ENCODE data around the gene GRIN2A. TPM values are rescaled to one million over a fixed set of nuclear protein-coding genes. Genes with fewer than 3 reads are reported as not detected.

GRIN2A gene
- total and polyA plus RNA-seq, 2 experiments from 2014 or later: not detected

DNA sequence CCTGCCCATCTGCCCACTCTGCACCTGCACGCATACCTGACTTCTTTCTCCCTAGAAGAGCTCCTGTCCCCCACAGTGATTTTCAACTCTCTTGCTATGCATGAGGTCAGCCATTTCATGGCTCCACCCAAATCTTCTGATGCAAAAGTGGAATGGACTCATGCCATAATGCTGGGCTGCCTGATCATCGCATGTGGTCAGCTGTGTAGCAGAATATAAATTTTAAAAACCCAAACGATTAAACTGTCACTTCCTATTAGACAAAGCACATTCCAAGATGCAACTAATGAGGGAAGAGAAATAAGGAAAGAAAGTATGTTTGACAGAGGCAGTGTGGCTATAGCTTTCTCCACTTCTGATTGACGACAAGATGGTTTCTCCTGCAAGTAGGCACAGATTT is 26.1 kb downstream of the GRIN2A start:
- H4K20me1 ChIP-seq (ENCODE audit: insufficient read depth): no peaks in the 10 kb centered on the region
- H3K36me3 ChIP-seq (ENCODE audit: low read depth): no peaks in the 10 kb centered on the region
- no peaks in the 10 kb centered on the region for H3K79me2 ChIP-seq (ENCODE audit: insufficient read depth)
- H3K27me3 ChIP-seq (replicated peaks; ENCODE audit: insufficient read depth): no peaks in the 10 kb centered on the region
- no peak overlapping the region for H3K4me3 ChIP-seq
- no peaks in the 10 kb centered on the region for H3K9me2 ChIP-seq (ENCODE audit: insufficient read depth)
- H3K9me3 ChIP-seq (ENCODE audit: low read depth): no peaks in the 10 kb centered on the region
- H2AFZ ChIP-seq: no peak overlapping the region
- H3K9ac ChIP-seq: no peak overlapping the region
- H3K27ac ChIP-seq: no peak overlapping the region
- H3F3A ChIP-seq (ENCODE audit: insufficient read depth): no peaks in the 10 kb centered on the region
- no peak for TF ChIP-seq EZH2 (IDR thresholded peaks at IDR 0.05; ENCODE audit: insufficient read depth, poor library complexity, severe bottlenecking)
- TF ChIP-seq EZH2phosphoT487 (IDR thresholded peaks at IDR 0.05; ENCODE audit: insufficient read depth, low read depth): no peak
- no peaks in the 10 kb centered on the region for H3K4me1 ChIP-seq (ENCODE audit: insufficient read depth)
- WGBS, 2 experiments (ENCODE audit: low coverage in 1 of 2, low lambda C conversion rate in 2 of 2, missing lambda C conversion rate in 2 of 2): 24 to 30% methylated on average over 4 of the region's 4 CpGs
- no peak overlapping the region for H3K4me2 ChIP-seq (ENCODE audit: unreplicated experiment)
- in situ Hi-C loops (cut with MboI): no loop called here
- DNase-seq: no peak

- H3K9me3 ChIP-seq (ENCODE audit: low read depth): no peaks in the 10 kb centered on the region
- H3K9me2 ChIP-seq (ENCODE audit: insufficient read depth): no peaks in the 10 kb centered on the region
- H3K4me1 ChIP-seq (ENCODE audit: insufficient read depth): no peaks in the 10 kb centered on the region
- H3K27ac ChIP-seq: no peak overlapping the region
- H3K36me3 ChIP-seq (ENCODE audit: low read depth): no peaks in the 10 kb centered on the region
- H3K79me2 ChIP-seq (ENCODE audit: insufficient read depth): no peaks in the 10 kb centered on the region
- in situ Hi-C loops (cut with MboI): no loop called here
- H3K9ac ChIP-seq: no peak overlapping the region
- no peak for TF ChIP-seq EZH2phosphoT487 (IDR thresholded peaks at IDR 0.05; ENCODE audit: insufficient read depth, low read depth)
- H3K4me3 ChIP-seq: no peak overlapping the region
- DNase-seq: no peak
- H3K4me2 ChIP-seq (ENCODE audit: unreplicated experiment): no peak overlapping the region
- no peaks in the 10 kb centered on the region for H3K27me3 ChIP-seq (replicated peaks; ENCODE audit: insufficient read depth)
- H2AFZ ChIP-seq: no peak overlapping the region
- H4K20me1 ChIP-seq (ENCODE audit: insufficient read depth): no peaks in the 10 kb centered on the region
- WGBS, 2 experiments (ENCODE audit: low coverage in 1 of 2, low lambda C conversion rate in 2 of 2, missing lambda C conversion rate in 2 of 2): 32 to 45% methylated on average over 2 of the region's 2 CpGs
- no peaks in the 10 kb centered on the region for H3F3A ChIP-seq (ENCODE audit: insufficient read depth)
Observed at GRCh38 chr16:10154389-10154788, 27.8 kb downstream of the GRIN2A start.

DNA sequence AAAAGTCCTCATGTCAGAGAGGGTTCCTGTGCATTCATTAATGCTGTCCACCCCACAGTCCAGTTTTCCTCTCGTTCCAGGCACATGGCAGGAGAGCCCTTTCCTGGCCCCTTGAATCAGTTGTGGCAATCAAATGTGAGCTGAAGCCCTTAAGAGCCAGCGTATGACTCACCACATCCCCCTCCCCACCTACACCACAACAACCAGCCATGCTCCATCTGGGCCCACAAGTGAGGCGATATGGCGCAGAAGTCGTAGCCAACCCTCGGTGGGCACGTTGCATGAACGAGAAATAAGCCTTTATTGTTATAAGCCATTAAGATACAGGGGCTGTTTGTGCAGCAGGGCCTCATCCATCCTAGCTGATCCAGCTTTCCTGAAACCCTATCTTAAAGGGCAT is 28.2 kb downstream of the GRIN2A start:
- Histone ChIP-seq H3K4me3 (no peak overlapping the region), H3K4me2 (ENCODE audit: unreplicated experiment) (no peak overlapping the region), H3K27me3 (replicated peaks; ENCODE audit: insufficient read depth) (no peaks in the 10 kb centered on the region), H4K20me1 (ENCODE audit: insufficient read depth) (no peaks in the 10 kb centered on the region), H3K27ac (no peak overlapping the region), H2AFZ (no peak overlapping the region), H3F3A (ENCODE audit: insufficient read depth) (no peaks in the 10 kb centered on the region), H3K9ac (no peak overlapping the region), H3K79me2 (ENCODE audit: insufficient read depth) (no peaks in the 10 kb centered on the region), H3K36me3 (ENCODE audit: low read depth) (no peaks in the 10 kb centered on the region), H3K9me3 (ENCODE audit: low read depth) (no peaks in the 10 kb centered on the region), H3K4me1 (ENCODE audit: insufficient read depth) (no peaks in the 10 kb centered on the region), H3K9me2 (ENCODE audit: insufficient read depth) (no peaks in the 10 kb centered on the region)
- WGBS, 2 experiments (ENCODE audit: low coverage in 1 of 2, low lambda C conversion rate in 2 of 2, missing lambda C conversion rate in 2 of 2): 46 to 50% methylated on average over 8 of the region's 8 CpGs
- in situ Hi-C loops (cut with MboI): no loop called here
- TF ChIP-seq EZH2 (IDR thresholded peaks at IDR 0.05; ENCODE audit: insufficient read depth, poor library complexity, severe bottlenecking): no peak
- TF ChIP-seq EZH2phosphoT487 (IDR thresholded peaks at IDR 0.05; ENCODE audit: insufficient read depth, low read depth): no peak
- DNase-seq: no peak

- H3K36me3 ChIP-seq (ENCODE audit: low read depth): no peaks in the 10 kb centered on the region
- H2AFZ ChIP-seq: no peak overlapping the region
- no peaks in the 10 kb centered on the region for H3K9me2 ChIP-seq (ENCODE audit: insufficient read depth)
- in situ Hi-C loops (cut with MboI): no loop called here
- H3K79me2 ChIP-seq (ENCODE audit: insufficient read depth): no peaks in the 10 kb centered on the region
- H3K4me3 ChIP-seq: no peak overlapping the region
- no peaks in the 10 kb centered on the region for H3K4me1 ChIP-seq (ENCODE audit: insufficient read depth)
- H3K4me2 ChIP-seq (ENCODE audit: unreplicated experiment): no peak overlapping the region
- H4K20me1 ChIP-seq (ENCODE audit: insufficient read depth): no peaks in the 10 kb centered on the region
- TF ChIP-seq EZH2 (IDR thresholded peaks at IDR 0.05; ENCODE audit: insufficient read depth, poor library complexity, severe bottlenecking) (no peak), EZH2phosphoT487 (IDR thresholded peaks at IDR 0.05; ENCODE audit: insufficient read depth, low read depth) (no peak)
- H3K9me3 ChIP-seq (ENCODE audit: low read depth): no peaks in the 10 kb centered on the region
- H3K27me3 ChIP-seq (replicated peaks; ENCODE audit: insufficient read depth): no peaks in the 10 kb centered on the region
- H3K27ac ChIP-seq: no peak overlapping the region
- H3F3A ChIP-seq (ENCODE audit: insufficient read depth): no peaks in the 10 kb centered on the region
- no peak overlapping the region for H3K9ac ChIP-seq
- 15 to 17% methylated on average over 6 of the region's 6 CpGs for WGBS, 2 experiments (ENCODE audit: low coverage in 1 of 2, low lambda C conversion rate in 2 of 2, missing lambda C conversion rate in 2 of 2)
- DNase-seq: no peak
Observed at GRCh38 chr16:10151718-10152117, 30.5 kb downstream of the GRIN2A start.

- TF ChIP-seq EZH2phosphoT487 (IDR thresholded peaks at IDR 0.05; ENCODE audit: insufficient read depth, low read depth) (no peak), EZH2 (IDR thresholded peaks at IDR 0.05; ENCODE audit: insufficient read depth, poor library complexity, severe bottlenecking) (no peak)
- Histone ChIP-seq H3K4me2 (ENCODE audit: unreplicated experiment) (no peak overlapping the region), H3K79me2 (ENCODE audit: insufficient read depth) (no peaks in the 10 kb centered on the region), H3F3A (ENCODE audit: insufficient read depth) (no peaks in the 10 kb centered on the region), H3K9me2 (ENCODE audit: insufficient read depth) (no peaks in the 10 kb centered on the region), H4K20me1 (ENCODE audit: insufficient read depth) (no peaks in the 10 kb centered on the region), H2AFZ (no peak overlapping the region), H3K9ac (no peak overlapping the region), H3K36me3 (ENCODE audit: low read depth) (no peaks in the 10 kb centered on the region), H3K4me3 (no peak overlapping the region), H3K27me3 (replicated peaks; ENCODE audit: insufficient read depth) (no peaks in the 10 kb centered on the region), H3K4me1 (ENCODE audit: insufficient read depth) (no peaks in the 10 kb centered on the region), H3K27ac (no peak overlapping the region), H3K9me3 (ENCODE audit: low read depth) (no peaks in the 10 kb centered on the region)
- in situ Hi-C loops (cut with MboI): no loop called here
- WGBS, 2 experiments (ENCODE audit: low coverage in 1 of 2, low lambda C conversion rate in 2 of 2, missing lambda C conversion rate in 2 of 2): 41 to 44% methylated on average over 4 of the region's 4 CpGs
- no peak for DNase-seq
Observed at GRCh38 chr16:10150906-10151305, 31.3 kb downstream of the GRIN2A start.

Measured in GM23248 (cell line).